LNCaP clone FGC (cell line): ENCODE measurements around the gene MIA3.
A peak's percentile ranks its signal among the peaks of the same experiment; 100 is the strongest.

Experiments
- DNase-seq: peaks from one replicate; pipeline ENCODE4 v3.0.0-alpha.2; 2011; ENCODE audit warnings: low read depth
- H3K4me3 ChIP-seq: 2 replicates; pipeline ENCODE4 v1.5.1; 2011; ENCODE audit warnings: mild to moderate bottlenecking, low read depth, low read length, control low read depth
- TF ChIP-seq, protein P1 (sequence below): IDR thresholded peaks from 2 replicates; pipeline ENCODE4 v1.5.1; 2012; ENCODE audit warnings: mild to moderate bottlenecking; ENCODE audit not compliant: control insufficient read depth, insufficient read depth; ENCODE audit errors: extremely low read depth

Gene MIA3

GRCh38 chr1:222643938-222644635 is 26.2 kb downstream of the MIA3 start:
- peak; percentile 98 for DNase-seq
- TF ChIP-seq, protein P1, sequence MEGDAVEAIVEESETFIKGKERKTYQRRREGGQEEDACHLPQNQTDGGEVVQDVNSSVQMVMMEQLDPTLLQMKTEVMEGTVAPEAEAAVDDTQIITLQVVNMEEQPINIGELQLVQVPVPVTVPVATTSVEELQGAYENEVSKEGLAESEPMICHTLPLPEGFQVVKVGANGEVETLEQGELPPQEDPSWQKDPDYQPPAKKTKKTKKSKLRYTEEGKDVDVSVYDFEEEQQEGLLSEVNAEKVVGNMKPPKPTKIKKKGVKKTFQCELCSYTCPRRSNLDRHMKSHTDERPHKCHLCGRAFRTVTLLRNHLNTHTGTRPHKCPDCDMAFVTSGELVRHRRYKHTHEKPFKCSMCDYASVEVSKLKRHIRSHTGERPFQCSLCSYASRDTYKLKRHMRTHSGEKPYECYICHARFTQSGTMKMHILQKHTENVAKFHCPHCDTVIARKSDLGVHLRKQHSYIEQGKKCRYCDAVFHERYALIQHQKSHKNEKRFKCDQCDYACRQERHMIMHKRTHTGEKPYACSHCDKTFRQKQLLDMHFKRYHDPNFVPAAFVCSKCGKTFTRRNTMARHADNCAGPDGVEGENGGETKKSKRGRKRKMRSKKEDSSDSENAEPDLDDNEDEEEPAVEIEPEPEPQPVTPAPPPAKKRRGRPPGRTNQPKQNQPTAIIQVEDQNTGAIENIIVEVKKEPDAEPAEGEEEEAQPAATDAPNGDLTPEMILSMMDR = no peak

GRCh38 chr1:222644636-222644980 is 26.7 kb downstream of the MIA3 start:
- TF ChIP-seq, protein P1 = no peak
- H3K4me3 ChIP-seq = peak overlapping the region; percentile 97
- DNase-seq = no peak

More at GRCh38 chr1:222643938-222644635, 26.2 kb downstream of the MIA3 start:
- peak overlapping the region; percentile 97 for H3K4me3 ChIP-seq

GRCh38 chr1:222652676-222653075 is 34.8 kb downstream of the MIA3 start:
- TF ChIP-seq, protein P1 = no peak
- no peak overlapping the region for H3K4me3 ChIP-seq
- no peak for DNase-seq

GRCh38 chr1:222653178-222653827 is 35.4 kb downstream of the MIA3 start:
- TF ChIP-seq, protein P1 = no peak
- DNase-seq = no peak
- H3K4me3 ChIP-seq = no peak overlapping the region

- DNase-seq = no peak
- TF ChIP-seq, protein P1 = no peak
- no peak overlapping the region for H3K4me3 ChIP-seq
Measured at GRCh38 chr1:222654849-222655248, 37.0 kb downstream of the MIA3 start.

- no peak overlapping the region for H3K4me3 ChIP-seq
- no peak for DNase-seq
- TF ChIP-seq, protein P1 = no peak
Measured at GRCh38 chr1:222656391-222657155, 38.7 kb downstream of the MIA3 start.
